SH-SY5Y (cell line): ENCODE results near the gene CARHSP1.

Source experiments
- GATA2 ChIP-seq: IDR thresholded peaks from 2 replicates; pipeline ENCODE4 v1.6.1; 2011; ENCODE audit warnings: mild to moderate bottlenecking, low read depth, low read length
- GATA3 ChIP-seq: IDR thresholded peaks from 2 replicates; pipeline ENCODE4 v1.6.1; 2011; ENCODE audit warnings: low read depth, mild to moderate bottlenecking, low read length, moderate library complexity

- TF ChIP-seq GATA2 = no peak
- TF ChIP-seq GATA3 = no peak
These were observed 37.4 kb downstream of the CARHSP1 start for GRCh38 chr16:8831450-8831849.
